Endodermal cell (in vitro differentiated cells): ENCODE data around the gene LRRK1. TPM values are rescaled to one million over a fixed set of nuclear protein-coding genes. Genes with fewer than 3 reads are reported as not detected.

ENCODE experiments used
- DNase-seq: peaks from one replicate; pipeline ENCODE4 v3.0.0-alpha.2; 2017
- H3K27ac ChIP-seq: 2 replicates; pipeline ENCODE4 v1.5.1; 2013; ENCODE audit warnings: mild to moderate bottlenecking, low read depth, low read length, moderate library complexity
- H3K27me3 ChIP-seq: 2 replicates; pipeline ENCODE4 v1.6.1; 2013; ENCODE audit warnings: mild to moderate bottlenecking, low read length, moderate library complexity; ENCODE audit not compliant: insufficient read depth, control insufficient read depth, poor library complexity, severe bottlenecking
- H3K36me3 ChIP-seq: 2 replicates; pipeline ENCODE4 v1.7.0; 2013; ENCODE audit warnings: mild to moderate bottlenecking, low read length, moderate library complexity; ENCODE audit not compliant: control insufficient read depth, insufficient read depth
- H3K4me1 ChIP-seq: one replicate; pipeline ENCODE4 v1.7.0; 2013; ENCODE audit warnings: low read length; ENCODE audit not compliant: control insufficient read depth, insufficient read depth
- H3K4me3 ChIP-seq: 2 replicates; pipeline ENCODE4 v1.5.1; 2013; ENCODE audit warnings: mild to moderate bottlenecking, low read length, moderate library complexity
- H3K9ac ChIP-seq: 2 replicates; pipeline ENCODE4 v1.6.1; 2013; ENCODE audit warnings: mild to moderate bottlenecking, low read length, moderate library complexity; ENCODE audit not compliant: poor library complexity, severe bottlenecking; ENCODE audit errors: extremely low read depth
- H3K9me3 ChIP-seq: 2 replicates; pipeline ENCODE4 v1.6.1; 2013; ENCODE audit warnings: mild to moderate bottlenecking, low read length, moderate library complexity; ENCODE audit not compliant: control insufficient read depth
- H3K27ac Mint-ChIP-seq: 2 replicates; pipeline ENCODE4 v1.8.0; 2020; ENCODE audit warnings: mixed read lengths
- H3K27me3 Mint-ChIP-seq: 2 replicates; pipeline ENCODE4 v1.8.0; 2021; ENCODE audit warnings: mild to moderate bottlenecking, mixed read lengths; ENCODE audit not compliant: insufficient read depth
- H3K36me3 Mint-ChIP-seq: 2 replicates; pipeline ENCODE4 v1.8.0; 2020; ENCODE audit warnings: low read depth, mixed read lengths
- H3K4me1 Mint-ChIP-seq: 2 replicates; pipeline ENCODE4 v1.8.0; 2020; ENCODE audit warnings: mixed read lengths
- H3K4me3 Mint-ChIP-seq: 2 replicates; pipeline ENCODE4 v1.8.0; 2020; ENCODE audit warnings: mild to moderate bottlenecking, moderate library complexity, mixed read lengths
- H3K9me3 Mint-ChIP-seq: 2 replicates; pipeline ENCODE4 v1.8.0; 2020; ENCODE audit warnings: mild to moderate bottlenecking, mixed read lengths
- WGBS, 2 experiments: methylation state at CpG; one replicate each; pipeline versions ENCODE4 v1.1.5 to v1.1.7; 2013; ENCODE audit warnings: missing lambda C conversion rate in 2 of 2, mixed read lengths in 1 of 2; ENCODE audit not compliant: insufficient coverage in 1 of 2, insufficient read length in 1 of 2; 5-methylcytosine and 5-hydroxymethylcytosine counted together
- total RNA-seq, 2 donors: library from RNA; stranded (reverse); fragmentation: NEBNext Ultra II Directional in 1 of 2; extraction: Animal tissue kit (Norgen Biotek cat#: 25700) in 1 of 2; gene quantifications; 2 replicates in 1 of 2; 3 replicates in 1 of 2; pipeline ENCODE4 v1.2.1, GENCODE V29; 2021
- TF ChIP-seq, protein P1 (sequence below): fragments of 200-600 bp; sonication (generic); conservative IDR thresholded peaks from 2 replicates; pipeline ENCODE4 v1.5.0; 2021; ENCODE audit warnings: antibody characterized with exemption, mild to moderate bottlenecking

The LRRK1 gene
- total RNA-seq, 2 donors from 2014 or later = 2.7 to 5.1 TPM

DNA sequence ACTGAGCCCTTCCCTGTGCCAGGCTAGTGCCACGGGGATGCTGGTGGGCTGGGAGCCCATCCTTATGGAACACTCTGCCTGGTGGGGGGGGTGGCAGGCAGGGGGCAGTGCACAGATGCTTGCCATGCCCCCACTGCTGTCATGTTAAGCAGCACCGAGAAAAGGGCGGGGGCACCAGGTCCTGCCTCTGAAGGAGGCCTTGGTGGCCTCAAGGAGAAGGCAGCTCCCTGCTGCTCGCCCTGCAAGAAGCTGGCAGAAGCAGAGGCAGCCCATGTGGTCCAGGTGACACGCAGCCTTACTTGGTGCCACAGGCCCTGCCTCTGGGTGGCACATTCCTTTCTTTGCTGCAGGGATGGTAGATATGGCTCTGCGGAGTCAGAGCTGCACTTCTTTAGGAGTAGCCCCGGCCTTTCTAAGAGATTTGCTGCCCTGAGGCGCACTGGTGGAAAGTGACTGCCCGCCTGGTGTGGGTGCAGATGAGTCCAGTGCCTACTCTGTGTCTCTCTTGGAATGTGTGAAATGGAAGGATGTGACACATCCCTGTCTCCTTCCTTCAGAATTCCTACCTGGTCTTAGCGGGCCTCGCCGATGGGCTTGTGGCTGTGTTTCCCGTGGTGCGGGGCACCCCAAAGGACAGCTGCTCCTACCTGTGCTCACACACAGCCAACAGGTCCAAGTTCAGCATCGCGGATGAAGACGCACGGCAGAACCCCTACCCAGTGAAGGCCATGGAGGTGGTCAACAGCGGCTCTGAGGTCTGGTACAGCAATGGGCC lies 145.8 kb downstream of the LRRK1 start:
- Histone ChIP-seq H3K4me1 (no peaks in the 10 kb centered on the region), H3K4me3 (no peak overlapping the region), H3K9me3 (no peaks in the 10 kb centered on the region), H3K36me3 (no peaks in the 10 kb centered on the region), H3K27ac (no peak overlapping the region), H3K27me3 (no peaks in the 10 kb centered on the region), H3K9ac (no peak overlapping the region)
- WGBS, 2 experiments = 93 to 96% methylated on average over 8 to 19 of the region's 19 CpGs
- Mint-ChIP-seq H3K36me3 (peaks cover 1% of the 10 kb centered on the region), H3K9me3 (peaks cover 1% of the 10 kb centered on the region), H3K4me3 (no peak overlapping the region), H3K27me3 (no peaks in the 10 kb centered on the region), H3K4me1 (peaks cover 14% of the 10 kb centered on the region), H3K27ac (no peak overlapping the region)
- TF ChIP-seq, protein P1, sequence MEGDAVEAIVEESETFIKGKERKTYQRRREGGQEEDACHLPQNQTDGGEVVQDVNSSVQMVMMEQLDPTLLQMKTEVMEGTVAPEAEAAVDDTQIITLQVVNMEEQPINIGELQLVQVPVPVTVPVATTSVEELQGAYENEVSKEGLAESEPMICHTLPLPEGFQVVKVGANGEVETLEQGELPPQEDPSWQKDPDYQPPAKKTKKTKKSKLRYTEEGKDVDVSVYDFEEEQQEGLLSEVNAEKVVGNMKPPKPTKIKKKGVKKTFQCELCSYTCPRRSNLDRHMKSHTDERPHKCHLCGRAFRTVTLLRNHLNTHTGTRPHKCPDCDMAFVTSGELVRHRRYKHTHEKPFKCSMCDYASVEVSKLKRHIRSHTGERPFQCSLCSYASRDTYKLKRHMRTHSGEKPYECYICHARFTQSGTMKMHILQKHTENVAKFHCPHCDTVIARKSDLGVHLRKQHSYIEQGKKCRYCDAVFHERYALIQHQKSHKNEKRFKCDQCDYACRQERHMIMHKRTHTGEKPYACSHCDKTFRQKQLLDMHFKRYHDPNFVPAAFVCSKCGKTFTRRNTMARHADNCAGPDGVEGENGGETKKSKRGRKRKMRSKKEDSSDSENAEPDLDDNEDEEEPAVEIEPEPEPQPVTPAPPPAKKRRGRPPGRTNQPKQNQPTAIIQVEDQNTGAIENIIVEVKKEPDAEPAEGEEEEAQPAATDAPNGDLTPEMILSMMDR = no peak
- DNase-seq = no peak

DNA sequence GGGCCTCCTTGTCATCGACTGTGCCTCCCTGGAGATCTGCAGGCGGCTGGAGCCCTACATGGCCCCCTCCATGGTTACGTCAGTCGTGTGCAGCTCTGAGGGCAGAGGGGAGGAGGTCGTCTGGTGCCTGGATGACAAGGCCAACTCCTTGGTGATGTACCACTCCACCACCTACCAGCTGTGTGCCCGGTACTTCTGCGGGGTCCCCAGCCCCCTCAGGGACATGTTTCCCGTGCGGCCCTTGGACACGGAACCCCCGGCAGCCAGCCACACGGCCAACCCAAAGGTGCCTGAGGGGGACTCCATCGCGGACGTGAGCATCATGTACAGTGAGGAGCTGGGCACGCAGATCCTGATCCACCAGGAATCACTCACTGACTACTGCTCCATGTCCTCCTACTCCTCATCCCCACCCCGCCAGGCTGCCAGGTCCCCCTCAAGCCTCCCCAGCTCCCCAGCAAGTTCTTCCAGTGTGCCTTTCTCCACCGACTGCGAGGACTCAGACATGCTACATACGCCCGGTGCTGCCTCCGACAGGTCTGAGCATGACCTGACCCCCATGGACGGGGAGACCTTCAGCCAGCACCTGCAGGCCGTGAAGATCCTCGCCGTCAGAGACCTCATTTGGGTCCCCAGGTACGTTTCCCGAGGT lies 146.5 kb downstream of the LRRK1 start:
- no peaks in the 10 kb centered on the region for H3K36me3 Mint-ChIP-seq
- no peak overlapping the region for H3K27ac ChIP-seq
- no peak for DNase-seq
- H3K4me3 Mint-ChIP-seq = no peak overlapping the region
- no peaks in the 10 kb centered on the region for H3K27me3 ChIP-seq
- no peaks in the 10 kb centered on the region for H3K36me3 ChIP-seq
- H3K27me3 Mint-ChIP-seq = no peaks in the 10 kb centered on the region
- TF ChIP-seq, protein P1 = no peak
- no peaks in the 10 kb centered on the region for H3K9me3 ChIP-seq
- H3K9ac ChIP-seq = no peak overlapping the region
- H3K4me3 ChIP-seq = no peak overlapping the region
- WGBS, 2 experiments = 95 to 97% methylated on average over 20 to 28 of the region's 28 CpGs
- H3K4me1 Mint-ChIP-seq = peaks cover 19% of the 10 kb centered on the region
- no peaks in the 10 kb centered on the region for H3K4me1 ChIP-seq
- H3K9me3 Mint-ChIP-seq = no peaks in the 10 kb centered on the region
- no peak overlapping the region for H3K27ac Mint-ChIP-seq

DNA sequence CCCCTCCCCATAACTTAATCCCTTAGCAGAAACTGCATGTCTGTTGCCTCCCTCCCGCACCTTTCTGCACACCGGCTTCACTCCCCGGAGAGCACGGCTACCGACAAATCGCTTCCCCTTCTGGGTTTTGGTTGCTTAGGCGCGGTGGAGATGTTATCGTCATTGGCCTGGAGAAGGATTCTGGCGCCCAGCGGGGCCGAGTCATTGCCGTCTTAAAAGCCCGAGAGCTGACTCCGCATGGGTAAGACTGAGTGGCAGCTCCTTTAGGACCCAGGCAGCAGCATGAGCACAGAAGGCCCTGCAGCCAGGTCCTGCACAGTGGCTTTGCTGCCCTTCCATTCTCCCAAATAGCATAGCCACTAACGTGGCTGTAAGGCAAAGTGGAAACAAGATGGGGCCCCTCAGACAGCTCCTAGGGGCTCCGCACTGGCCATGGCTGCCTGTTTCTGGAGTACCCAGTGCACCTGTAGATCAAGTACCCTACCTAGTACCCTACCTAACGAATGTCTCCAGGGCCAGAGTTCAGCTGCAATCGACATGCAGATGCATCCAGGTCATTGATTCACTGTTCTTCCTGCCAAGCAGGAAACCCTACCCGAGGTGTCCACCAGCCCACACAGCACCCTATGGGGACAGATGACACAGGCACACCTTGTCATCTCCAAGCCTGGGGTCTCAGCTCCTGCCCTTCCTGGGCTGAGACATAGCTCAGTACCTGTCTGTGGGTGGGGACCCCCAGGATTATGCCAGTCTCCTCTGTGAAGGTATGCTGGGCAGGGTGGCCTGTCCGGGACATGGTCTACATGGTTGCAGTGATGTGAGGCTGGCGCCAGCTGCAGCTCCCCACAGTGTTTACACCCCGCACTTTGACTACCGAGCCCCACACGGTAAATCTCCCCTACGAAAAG lies 147.6 kb downstream of the LRRK1 start:
- H3K27ac Mint-ChIP-seq = no peak overlapping the region
- H3K27ac ChIP-seq = no peak overlapping the region
- WGBS, 2 experiments = 94 to 95% methylated on average over 14 to 26 of the region's 26 CpGs
- H3K4me1 Mint-ChIP-seq = peaks cover 23% of the 10 kb centered on the region
- TF ChIP-seq, protein P1 = no peak
- H3K36me3 Mint-ChIP-seq = no peaks in the 10 kb centered on the region
- DNase-seq = no peak
- no peak overlapping the region for H3K9ac ChIP-seq
- peaks cover 4% of the 10 kb centered on the region for H3K9me3 Mint-ChIP-seq
- no peaks in the 10 kb centered on the region for H3K27me3 ChIP-seq
- no peaks in the 10 kb centered on the region for H3K4me1 ChIP-seq
- H3K4me3 ChIP-seq = no peak overlapping the region
- H3K36me3 ChIP-seq = no peaks in the 10 kb centered on the region
- H3K27me3 Mint-ChIP-seq = no peaks in the 10 kb centered on the region
- no peaks in the 10 kb centered on the region for H3K9me3 ChIP-seq
- H3K4me3 Mint-ChIP-seq = no peak overlapping the region
